HG02970 (cell line): ENCODE data around the gene TMEM209.

Experiments
- ATAC-seq: cut with Tn5 transposase; IDR thresholded peaks from one replicate; pipeline ENCODE4 v1.9.1; 2021; ENCODE audit warnings: mild to moderate bottlenecking, moderate library complexity, moderate number of reproducible peaks; ENCODE audit not compliant: unreplicated experiment, low FRiP score

TMEM209 gene

GRCh38 chr7:130145424-130146100, 59.6 kb downstream of the TMEM209 start:
- ATAC-seq = no peak

- no peak for ATAC-seq
Measured at GRCh38 chr7:130144312-130145171, 60.7 kb downstream of the TMEM209 start.

- ATAC-seq = no peak
Measured at GRCh38 chr7:130143986-130144311, 61.3 kb downstream of the TMEM209 start.

GRCh38 chr7:130143334-130143732, 61.9 kb downstream of the TMEM209 start:
- ATAC-seq = no peak

- ATAC-seq = no peak
Measured at GRCh38 chr7:130142654-130143333, 62.4 kb downstream of the TMEM209 start.

- no peak for ATAC-seq
Measured at GRCh38 chr7:130141884-130142653, 63.1 kb downstream of the TMEM209 start.

GRCh38 chr7:130141161-130141883, 63.9 kb downstream of the TMEM209 start:
- ATAC-seq = no peak

- no peak for ATAC-seq
Measured at GRCh38 chr7:130140551-130141160, 64.5 kb downstream of the TMEM209 start.

- ATAC-seq = no peak
Measured at GRCh38 chr7:130139193-130139960, 65.8 kb downstream of the TMEM209 start.

- no peak for ATAC-seq
Measured at GRCh38 chr7:130137207-130137606, 68.0 kb downstream of the TMEM209 start.

GRCh38 chr7:130136579-130137167, 68.5 kb downstream of the TMEM209 start:
- ATAC-seq = no peak

- ATAC-seq = no peak
Measured at GRCh38 chr7:130135208-130136205, 69.7 kb downstream of the TMEM209 start.

GRCh38 chr7:130134726-130135125, 70.5 kb downstream of the TMEM209 start:
- ATAC-seq = no peak

- ATAC-seq = no peak
Measured at GRCh38 chr7:130134106-130134636, 71.0 kb downstream of the TMEM209 start.

- no peak for ATAC-seq
Measured at GRCh38 chr7:130133029-130133782, 72.0 kb downstream of the TMEM209 start.
